PC-3 (cell line): ENCODE measurements around the gene SUPT6H.
"Not testable (repeated sequence)": the region's sequence is repeated elsewhere in the genome, so short reads cannot be mapped to it uniquely, and the experiment has no call there.

Experiments
- CTCF ChIP-seq: fragments of 300-600 bp; sonication (generic); conservative IDR thresholded peaks from 2 replicates; pipeline ENCODE4 v1.5.1; 2017; ENCODE audit warnings: antibody characterized with exemption, low read depth, mild to moderate bottlenecking, low read length
- EZH2 ChIP-seq: fragments of 300-600 bp; sonication (generic); IDR thresholded peaks from one replicate; pipeline ENCODE4 v1.6.1; 2017; ENCODE audit warnings: antibody characterized with exemption, mild to moderate bottlenecking, low read length; ENCODE audit not compliant: unreplicated experiment

GRCh38 chr17:28720997-28721329, 59.0 kb downstream of the SUPT6H start:
- TF ChIP-seq CTCF, EZH2: not testable (repeated sequence)
